Gastroesophageal sphincter (tissue), 4 donors: Measurements from ENCODE around the gene RAB43. TPM values are rescaled to one million over a fixed set of nuclear protein-coding genes. Genes with fewer than 3 reads are reported as not detected.
"Not testable (repeated sequence)": the region's sequence is repeated elsewhere in the genome, so short reads cannot be mapped to it uniquely, and the experiment has no call there.

ENCODE experiments used
- ATAC-seq: fragments of 150-250 bp; one replicate; pipeline ENCODE4 v1.9.1; 2016; ENCODE audit warnings: mild to moderate bottlenecking, moderate library complexity
- H3K27ac ChIP-seq, 4 donors: fragments of 200-600 bp; sonication (generic) in 3 of 4; 1 replicate in 3 of 4; 2 replicates in 1 of 4; pipeline ENCODE4 v1.5.1; 2016 to 2019
- H3K27me3 ChIP-seq: fragments of 200-600 bp; sonication (generic); one replicate; pipeline ENCODE4 v1.5.1; 2019
- H3K36me3 ChIP-seq, 2 donors: fragments of 200-600 bp; sonication (generic); one replicate each; pipeline ENCODE4 v1.5.1; 2019; ENCODE audit warnings: control low read depth in 1 of 2
- H3K4me1 ChIP-seq, 3 donors: fragments of 200-600 bp; sonication (generic); 1 replicate in 2 of 3; 2 replicates in 1 of 3; pipeline ENCODE4 v1.5.1; 2016 to 2019; ENCODE audit warnings: control low read depth in 2 of 3
- H3K4me3 ChIP-seq, 2 donors: fragments of 200-600 bp; sonication (generic); one replicate each; pipeline ENCODE4 v1.5.1; 2019; ENCODE audit warnings: mild to moderate bottlenecking in 1 of 2, moderate library complexity in 1 of 2
- H3K9me3 ChIP-seq, 3 donors: fragments of 200-600 bp; sonication (generic); one replicate each; pipeline ENCODE4 v1.5.1; 2017 to 2019; ENCODE audit warnings: control low read depth in 2 of 3
- EP300 ChIP-seq: sonication (generic); formaldehyde crosslinking; IDR thresholded peaks from one replicate; pipeline ENCODE4 v1.6.1; 2017; ENCODE audit warnings: antibody characterized with exemption, mild to moderate bottlenecking
- POLR2A ChIP-seq, 2 donors: fragments of 450-650 bp; IDR thresholded peaks; one replicate each; pipeline ENCODE4 v1.6.1; 2017; ENCODE audit warnings: antibody characterized with exemption in 2 of 2, mild to moderate bottlenecking in 2 of 2, moderate library complexity in 1 of 2
- POLR2AphosphoS5 ChIP-seq: sonication (generic); formaldehyde crosslinking; IDR thresholded peaks from one replicate; pipeline ENCODE4 v1.6.1; 2017; ENCODE audit warnings: antibody characterized with exemption
- WGBS, 2 donors: methylation state at CpG; one replicate each; pipeline ENCODE4 v1.1.5; 2018; ENCODE audit warnings: low coverage in 1 of 2; 5-methylcytosine and 5-hydroxymethylcytosine counted together
- total RNA-seq, 4 donors: library from RNA; depleted of rRNA; stranded (reverse); fragments of >200 nt; gene quantifications; one replicate each; pipeline ENCODE4 v1.1.0, GENCODE V29; 2016
- TF ChIP-seq, protein P1 (sequence below), 4 experiments: fragments of 200-600 bp in 2 of 4; fragments of 450-650 bp in 2 of 4; sonication (generic) in 1 of 4; IDR thresholded peaks; one replicate each; pipeline ENCODE4 v1.5.1; 2017 to 2019; ENCODE audit warnings: antibody characterized with exemption in 4 of 4, mild to moderate bottlenecking in 2 of 4, moderate library complexity in 2 of 4

Gene RAB43
- total RNA-seq, 4 donors from 2014 or later = 10.3 to 17.9 (median 15.7) TPM

DNA sequence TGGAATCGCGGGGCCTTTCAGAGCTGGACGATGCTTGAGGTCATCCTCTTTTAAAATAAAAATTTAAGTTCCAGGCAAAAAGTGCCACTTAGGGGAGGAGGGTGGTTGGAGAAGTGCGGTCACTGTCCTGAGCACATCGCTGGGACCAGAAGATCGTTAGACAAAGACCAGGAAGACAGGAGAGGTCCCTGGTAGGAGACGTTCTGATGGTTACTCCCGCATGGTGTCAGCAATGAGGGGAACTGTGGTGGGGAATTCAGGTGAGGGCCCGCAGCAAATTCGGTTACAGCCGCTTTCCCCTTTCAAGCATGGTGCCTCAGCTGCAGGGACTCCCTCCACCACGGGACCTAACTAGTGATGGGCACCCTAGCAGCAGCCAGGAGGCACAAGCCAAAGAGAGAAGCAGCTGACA lies 40.3 kb upstream of the RAB43 start:
- peak overlapping the region; percentile 87 to 89 for H3K4me3 ChIP-seq
- H3K9me3 ChIP-seq = no peaks in the 10 kb centered on the region
- peaks cover 8 to 35% (median 13%) of the 10 kb centered on the region in 3 donors for H3K4me1 ChIP-seq
- H3K36me3 ChIP-seq = peaks cover 0 to 44% of the 10 kb centered on the region in 2 donors
- WGBS, 2 donors = 0% methylated on average over 1 to 9 of the region's 12 CpGs
- H3K27me3 ChIP-seq = no peaks in the 10 kb centered on the region
- TF ChIP-seq, protein P1, sequence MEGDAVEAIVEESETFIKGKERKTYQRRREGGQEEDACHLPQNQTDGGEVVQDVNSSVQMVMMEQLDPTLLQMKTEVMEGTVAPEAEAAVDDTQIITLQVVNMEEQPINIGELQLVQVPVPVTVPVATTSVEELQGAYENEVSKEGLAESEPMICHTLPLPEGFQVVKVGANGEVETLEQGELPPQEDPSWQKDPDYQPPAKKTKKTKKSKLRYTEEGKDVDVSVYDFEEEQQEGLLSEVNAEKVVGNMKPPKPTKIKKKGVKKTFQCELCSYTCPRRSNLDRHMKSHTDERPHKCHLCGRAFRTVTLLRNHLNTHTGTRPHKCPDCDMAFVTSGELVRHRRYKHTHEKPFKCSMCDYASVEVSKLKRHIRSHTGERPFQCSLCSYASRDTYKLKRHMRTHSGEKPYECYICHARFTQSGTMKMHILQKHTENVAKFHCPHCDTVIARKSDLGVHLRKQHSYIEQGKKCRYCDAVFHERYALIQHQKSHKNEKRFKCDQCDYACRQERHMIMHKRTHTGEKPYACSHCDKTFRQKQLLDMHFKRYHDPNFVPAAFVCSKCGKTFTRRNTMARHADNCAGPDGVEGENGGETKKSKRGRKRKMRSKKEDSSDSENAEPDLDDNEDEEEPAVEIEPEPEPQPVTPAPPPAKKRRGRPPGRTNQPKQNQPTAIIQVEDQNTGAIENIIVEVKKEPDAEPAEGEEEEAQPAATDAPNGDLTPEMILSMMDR (IDR thresholded peaks at IDR 0.05) = no peak
- no peak for TF ChIP-seq POLR2A (IDR thresholded peaks at IDR 0.05)
- TF ChIP-seq POLR2AphosphoS5 = no peak
- no peak for TF ChIP-seq EP300
- H3K27ac ChIP-seq = peak overlapping the region; percentile 90 to 97 (median 94)
- ATAC-seq = no peak

DNA sequence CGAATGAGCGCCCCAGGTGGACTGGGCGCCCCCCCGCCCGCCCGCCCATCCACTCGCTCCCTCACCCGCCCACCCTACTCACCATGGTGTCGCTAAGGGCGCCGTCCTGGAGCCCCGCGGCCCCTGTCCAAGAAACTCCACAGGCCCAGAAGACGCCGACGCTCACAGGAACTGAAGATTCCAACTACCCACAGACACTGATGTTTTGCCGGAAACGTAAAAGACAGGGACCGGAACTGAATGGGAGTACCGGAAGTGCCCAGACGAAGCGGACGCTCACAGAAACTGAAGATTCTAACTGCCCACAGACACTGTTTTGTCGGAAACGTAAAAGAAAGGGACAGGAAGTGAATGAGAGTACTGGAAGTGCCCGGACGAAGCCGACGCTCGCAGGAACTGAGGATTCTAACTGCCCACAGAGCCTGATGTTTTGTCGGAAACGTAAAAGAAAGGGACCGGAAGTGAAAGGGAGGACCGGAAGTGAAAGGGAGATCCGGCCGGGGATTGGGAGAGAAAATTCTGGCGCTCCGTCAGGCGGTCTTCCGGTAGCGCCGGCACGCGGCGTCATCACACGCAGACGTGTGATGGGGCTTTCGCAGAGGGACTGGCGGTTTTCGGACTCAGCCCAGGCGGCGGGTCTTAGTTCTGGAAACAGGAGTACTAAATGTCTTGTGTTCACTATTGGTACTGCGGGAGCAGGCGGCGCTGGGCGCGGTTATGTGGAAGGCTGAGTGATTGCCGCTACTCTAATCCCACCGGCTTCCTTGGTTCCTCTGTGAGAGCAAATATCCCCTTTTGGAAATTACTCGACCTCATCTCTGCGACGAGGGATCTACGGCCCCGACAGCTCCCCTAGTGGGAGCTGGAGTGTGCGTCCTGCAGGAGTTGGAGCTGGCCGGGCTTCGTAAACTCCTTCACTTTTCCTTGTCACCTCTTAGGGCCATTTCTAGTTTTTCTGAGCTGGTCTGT lies 39.6 kb upstream of the RAB43 start, which contains the start of gene ISY1:
Gene ISY1, minus strand, starts transcription at position 173 of the 969 bp plus-strand sequence. Its CDS starts 88 bp downstream, at position 85.
- 0% methylated on average over 11 to 45 of the region's 67 CpGs for WGBS, 2 donors
- no peaks in the 10 kb centered on the region for H3K27me3 ChIP-seq
- TF ChIP-seq, protein P1 (IDR thresholded peaks at IDR 0.05) = peak; percentile 54 to 85 (median 74)
- TF ChIP-seq POLR2AphosphoS5 = peak; percentile 96
- TF ChIP-seq POLR2A (IDR thresholded peaks at IDR 0.05) = peak; percentile 81 to 85
- no peak for TF ChIP-seq EP300

DNA sequence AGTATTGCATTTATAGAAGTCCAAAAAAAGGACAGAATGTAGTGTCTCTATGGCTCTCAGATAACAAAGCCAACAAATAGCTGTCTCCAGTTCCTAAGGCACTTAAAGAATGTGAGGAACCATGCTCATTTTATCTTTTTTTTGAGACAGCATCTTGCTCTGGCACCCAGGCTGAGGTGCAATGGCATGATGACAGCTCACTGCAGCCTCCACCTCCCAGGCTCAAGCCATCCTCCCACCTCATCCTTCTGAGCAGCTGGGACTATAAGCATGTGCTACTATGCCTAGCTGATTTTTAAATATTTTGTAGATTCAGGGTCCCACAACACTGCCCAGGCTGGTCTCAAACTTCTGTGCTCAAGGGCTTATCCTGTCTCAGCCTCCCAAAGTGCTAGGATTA lies 23.2 kb upstream of the RAB43 start:
- Histone ChIP-seq H3K4me1 (no peaks in the 10 kb centered on the region), H3K27ac (no peak overlapping the region), H3K27me3 (no peaks in the 10 kb centered on the region), H3K36me3 (peaks cover 0 to 92% of the 10 kb centered on the region in 2 donors), H3K9me3 (no peaks in the 10 kb centered on the region), H3K4me3 (no peak overlapping the region)
- TF ChIP-seq, protein P1 (IDR thresholded peaks at IDR 0.05) = no peak
- TF ChIP-seq POLR2AphosphoS5 = no peak
- no peak for TF ChIP-seq EP300
- no peak for TF ChIP-seq POLR2A (IDR thresholded peaks at IDR 0.05)
- no peak for ATAC-seq

More for the DNA sequence above, 39.6 kb upstream of the RAB43 start, which contains the start of gene ISY1:
- Histone ChIP-seq H3K36me3 (peaks cover 0 to 44% of the 10 kb centered on the region in 2 donors), H3K4me3 (peak within 1 kb of the TSS; percentile 87 to 89), H3K4me1 (peaks cover 8 to 35% (median 13%) of the 10 kb centered on the region in 3 donors), H3K27ac (peak within 1 kb of the TSS; percentile 90 to 97 (median 94)), H3K9me3 (no peaks in the 10 kb centered on the region)
- ATAC-seq = peak; percentile 93

DNA sequence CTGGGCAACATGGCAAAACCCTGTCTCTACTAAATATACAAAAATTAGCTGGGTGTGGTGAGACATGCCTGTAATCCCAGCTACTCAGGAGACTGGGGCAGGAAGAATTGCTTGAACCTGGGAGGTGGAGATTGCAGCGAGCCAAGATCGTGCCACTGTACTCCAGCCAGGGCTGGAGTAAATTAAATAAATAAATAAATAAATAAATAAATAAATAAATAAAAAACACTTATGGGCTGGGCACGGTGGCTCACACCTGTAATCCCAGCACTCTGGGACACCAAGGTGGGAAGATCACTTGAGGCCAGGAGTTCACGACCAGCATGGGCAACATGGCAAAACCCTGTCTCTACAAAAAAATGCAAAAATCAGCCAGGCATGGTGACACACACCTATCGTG lies 19.4 kb upstream of the RAB43 start:
- not testable (repeated sequence) for H3K4me1 ChIP-seq, H3K27ac ChIP-seq, H3K4me3 ChIP-seq, ATAC-seq, H3K9me3 ChIP-seq, H3K27me3 ChIP-seq
- 82 to 92% methylated on average over 3 to 5 of the region's 5 CpGs for WGBS, 2 donors
- H3K36me3 ChIP-seq = peaks cover 0 to 97% of the 10 kb centered on the region in 2 donors

DNA sequence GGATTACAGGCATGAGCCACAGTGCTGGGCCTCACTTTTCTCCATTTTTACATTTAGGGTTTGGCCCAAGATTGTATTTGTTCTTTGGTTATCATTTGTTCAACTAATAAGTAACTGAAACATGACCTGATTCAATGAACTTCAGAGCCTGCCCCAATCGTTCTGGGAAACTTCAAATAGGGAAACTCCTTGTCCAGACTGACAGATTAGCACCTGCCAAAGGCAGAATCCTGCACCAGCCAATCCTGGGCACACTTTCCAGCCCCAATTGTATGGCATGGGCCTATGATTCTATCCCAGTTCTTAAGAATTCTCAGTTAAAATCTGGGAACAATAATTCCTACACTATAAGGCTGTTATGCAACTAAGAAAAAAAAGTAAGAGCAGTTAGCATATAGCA lies 18.3 kb upstream of the RAB43 start:
- Histone ChIP-seq H3K27ac (no peak overlapping the region), H3K4me3 (no peak overlapping the region), H3K9me3 (no peaks in the 10 kb centered on the region), H3K27me3 (no peaks in the 10 kb centered on the region), H3K4me1 (no peaks in the 10 kb centered on the region), H3K36me3 (peaks cover 0 to 97% of the 10 kb centered on the region in 2 donors)
- no peak for ATAC-seq
- WGBS, 2 donors = 50% methylated on average over 1 of the region's 1 CpG; no CpG with 5 or more reads in 1 of the 2 donors
- TF ChIP-seq POLR2AphosphoS5 (no peak), POLR2A (IDR thresholded peaks at IDR 0.05) (no peak), EP300 (no peak)
- TF ChIP-seq, protein P1 (IDR thresholded peaks at IDR 0.05) = no peak

DNA sequence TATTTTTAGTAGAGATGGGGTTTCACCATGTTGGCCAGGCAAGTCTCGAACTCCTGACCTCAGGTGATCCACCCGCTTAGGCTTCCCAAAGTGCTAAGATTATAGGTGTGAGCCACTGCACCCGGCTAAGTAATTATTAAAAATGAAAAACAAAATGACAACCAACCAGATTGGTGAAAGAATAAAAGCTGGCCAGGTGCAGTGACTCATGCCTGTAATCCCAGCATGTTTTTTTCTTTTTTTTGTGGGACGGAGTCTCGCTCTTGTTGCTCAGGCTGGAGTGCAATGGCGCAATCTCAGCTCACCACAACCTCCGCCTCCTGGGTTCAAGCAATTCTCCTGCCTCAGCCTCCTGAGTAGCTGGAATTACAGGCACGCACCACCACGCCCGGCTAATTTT lies 14.7 kb upstream of the RAB43 start:
- not testable (repeated sequence) for H3K4me3 ChIP-seq, H3K4me1 ChIP-seq, H3K9me3 ChIP-seq, H3K27ac ChIP-seq, ATAC-seq, H3K27me3 ChIP-seq
- H3K36me3 ChIP-seq = peaks cover 0 to 100% of the 10 kb centered on the region in 2 donors
- WGBS, 2 donors = 83% methylated on average over 2 to 10 of the region's 10 CpGs
